IPS DF 6.9 (cell line): ENCODE results near the gene PDGFC.

Experiments
- DNase-seq: peaks from one replicate; pipeline ENCODE4 v3.0.0-alpha.2; 2013; ENCODE audit warnings: low read depth, low spot score
- H3K27ac ChIP-seq: one replicate; pipeline ENCODE4 v1.5.1; 2013; ENCODE audit warnings: low read length, control low read depth
- H3K27me3 ChIP-seq: 2 replicates; pipeline ENCODE4 v1.6.1; 2013; ENCODE audit warnings: mild to moderate bottlenecking, low read length; ENCODE audit not compliant: control insufficient read depth, insufficient read depth
- H3K36me3 ChIP-seq: 2 replicates; pipeline ENCODE4 v1.6.1; 2013; ENCODE audit warnings: low read length; ENCODE audit not compliant: control insufficient read depth, insufficient read depth
- H3K4me1 ChIP-seq: 2 replicates; pipeline ENCODE4 v1.6.1; 2013; ENCODE audit warnings: low read length; ENCODE audit not compliant: control insufficient read depth, insufficient read depth
- H3K4me3 ChIP-seq: 2 replicates; pipeline ENCODE4 v1.5.1; 2013; ENCODE audit warnings: mild to moderate bottlenecking, low read length
- H3K9me3 ChIP-seq: 2 replicates; pipeline ENCODE4 v1.6.1; 2013; ENCODE audit warnings: low read length, inconsistent platforms; ENCODE audit not compliant: control insufficient read depth, insufficient read depth
- WGBS: extraction: QIAGEN DNeasy Blood & Tissue Kit; methylation state at CpG from one replicate; pipeline ENCODE4 v1.1.7; 2013; ENCODE audit warnings: mixed read lengths, missing lambda C conversion rate; ENCODE audit not compliant: insufficient read length, insufficient coverage; 5-methylcytosine and 5-hydroxymethylcytosine counted together

The PDGFC gene

DNA sequence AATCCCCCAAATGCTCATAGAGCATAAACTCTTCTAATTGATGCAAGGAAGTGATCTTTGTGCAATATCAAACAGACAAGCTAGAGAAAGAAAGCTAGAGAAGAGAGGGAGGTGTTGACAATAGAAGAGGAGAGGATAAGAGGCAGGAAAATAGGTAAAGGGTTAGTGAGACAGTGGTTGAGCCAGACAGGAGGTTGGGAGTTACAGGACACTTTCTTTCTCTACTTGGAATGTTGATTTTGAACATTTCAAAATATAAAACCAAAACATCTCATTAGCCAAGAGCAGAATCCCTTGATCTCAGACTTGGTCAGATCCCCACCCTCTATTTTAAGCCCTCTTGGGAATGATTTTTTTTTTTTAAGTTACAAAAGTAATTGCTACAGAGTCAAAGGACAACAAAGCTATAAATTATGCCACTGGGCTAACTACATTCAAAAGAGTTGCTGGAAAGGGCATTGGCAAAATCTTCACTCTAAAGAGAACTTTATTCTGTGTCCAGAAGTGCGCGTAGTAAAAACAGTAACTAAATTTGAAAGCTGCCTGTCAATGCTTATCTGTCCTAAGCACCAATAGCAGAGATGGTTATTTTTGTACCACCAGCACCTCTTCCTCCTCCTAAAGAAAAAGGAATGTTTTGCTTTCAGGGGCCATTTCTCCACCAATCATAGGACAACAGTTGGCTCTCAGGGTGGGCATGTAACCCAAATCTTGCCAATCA lies 133.8 kb downstream of the PDGFC start:
- no peaks in the 10 kb centered on the region for H3K4me1 ChIP-seq
- no peaks in the 10 kb centered on the region for H3K27me3 ChIP-seq
- no peaks in the 10 kb centered on the region; the same call in 1 of the 2 replicates for H3K9me3 ChIP-seq
- no CpG with 5 or more reads among the region's 2 CpGs for WGBS
- no peak for DNase-seq
- no peak overlapping the region for H3K27ac ChIP-seq
- H3K36me3 ChIP-seq: no peaks in the 10 kb centered on the region
- H3K4me3 ChIP-seq: no peak overlapping the region

GRCh38 chr4:156832886-156833285 lies 138.7 kb downstream of the PDGFC start:
- no peak overlapping the region for H3K4me3 ChIP-seq
- no CpG with 5 or more reads among the region's 3 CpGs for WGBS
- no peaks in the 10 kb centered on the region for H3K36me3 ChIP-seq
- no peak for DNase-seq
- no peaks in the 10 kb centered on the region for H3K4me1 ChIP-seq
- H3K27me3 ChIP-seq: no peaks in the 10 kb centered on the region
- H3K27ac ChIP-seq: no peak overlapping the region
- H3K9me3 ChIP-seq: no peaks in the 10 kb centered on the region

DNA sequence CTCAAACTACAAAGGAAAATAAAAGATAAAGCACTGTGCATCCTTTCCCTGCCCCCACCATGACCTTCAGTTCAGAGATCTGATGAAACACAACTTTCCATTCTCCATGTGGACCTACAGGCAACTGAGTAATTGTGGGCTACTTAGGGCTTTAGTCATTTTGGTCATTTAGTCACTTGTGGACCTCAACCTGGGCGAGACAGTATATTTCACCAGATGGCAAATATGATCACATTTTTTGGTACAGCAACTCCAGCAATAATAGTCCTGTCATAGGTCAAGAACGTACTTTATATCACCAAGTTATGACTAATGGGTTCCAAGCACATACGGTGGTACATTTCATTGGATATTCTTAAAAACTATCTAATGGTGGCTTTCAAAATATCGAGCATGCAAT lies 141.2 kb downstream of the PDGFC start:
- Histone ChIP-seq H3K4me3 (no peak overlapping the region), H3K27me3 (no peaks in the 10 kb centered on the region), H3K27ac (no peak overlapping the region), H3K36me3 (no peaks in the 10 kb centered on the region), H3K4me1 (no peaks in the 10 kb centered on the region), H3K9me3 (no peaks in the 10 kb centered on the region)
- no CpG with 5 or more reads among the region's 4 CpGs for WGBS
- no peak for DNase-seq

DNA sequence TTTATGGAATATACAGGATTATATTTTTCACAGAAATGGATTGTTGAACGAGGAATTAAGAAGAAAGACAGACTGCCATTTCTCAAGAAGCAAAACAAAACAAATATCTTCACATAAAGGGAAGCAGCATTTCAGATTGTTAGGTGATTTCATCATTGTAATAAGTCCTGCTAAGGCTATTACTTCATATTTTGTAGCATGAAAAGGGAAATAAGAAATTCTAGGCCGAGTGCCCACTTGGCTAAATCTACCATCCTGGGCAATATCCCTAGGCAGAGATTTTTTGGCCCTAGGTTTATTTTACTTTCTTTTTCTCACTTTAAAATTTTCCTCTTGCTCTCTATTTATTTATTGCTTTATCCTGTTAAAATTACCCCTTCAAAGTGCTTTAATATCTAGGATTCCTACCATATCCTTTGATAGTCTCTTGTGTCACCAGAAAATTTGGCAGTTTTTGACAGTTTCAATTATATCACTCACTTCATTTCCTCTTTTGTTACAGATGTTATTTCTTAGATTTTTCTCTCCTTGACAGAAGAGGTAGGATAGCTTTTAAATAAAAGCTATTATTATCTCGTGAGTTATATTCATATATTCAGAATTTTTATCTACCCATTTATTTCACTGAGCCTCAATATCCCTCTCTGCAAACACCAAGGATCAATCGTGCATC lies 142.3 kb downstream of the PDGFC start:
- H3K4me3 ChIP-seq: no peak overlapping the region
- no peak for DNase-seq
- no peaks in the 10 kb centered on the region for H3K36me3 ChIP-seq
- no peaks in the 10 kb centered on the region for H3K4me1 ChIP-seq
- no CpG with 5 or more reads among the region's 4 CpGs for WGBS
- no peaks in the 10 kb centered on the region for H3K27me3 ChIP-seq
- H3K27ac ChIP-seq: no peak overlapping the region
- no peaks in the 10 kb centered on the region for H3K9me3 ChIP-seq

DNA sequence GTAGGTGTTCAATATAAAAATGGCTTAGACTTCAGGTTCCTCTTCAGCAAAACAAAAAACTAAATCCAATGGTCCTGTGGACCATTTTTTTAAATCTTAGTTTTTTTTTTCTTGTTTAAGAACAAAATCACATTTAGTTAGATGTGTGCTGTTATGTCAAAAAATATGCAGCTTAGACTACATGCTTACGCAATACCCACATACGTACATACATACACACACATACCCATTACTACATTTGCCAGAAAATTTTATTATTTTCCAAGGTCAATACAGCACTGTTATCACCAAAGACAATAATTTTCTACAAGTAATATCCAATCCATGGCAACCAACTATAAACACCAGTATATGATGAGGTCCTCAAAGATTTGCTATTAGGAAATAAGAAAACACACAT lies 144.1 kb downstream of the PDGFC start:
- Histone ChIP-seq H3K27me3 (no peaks in the 10 kb centered on the region), H3K27ac (no peak overlapping the region), H3K36me3 (no peaks in the 10 kb centered on the region), H3K4me1 (no peaks in the 10 kb centered on the region), H3K4me3 (no peak overlapping the region), H3K9me3 (no peaks in the 10 kb centered on the region)
- DNase-seq: no peak
- WGBS: 100% methylated on average over 1 of the region's 2 CpGs

DNA sequence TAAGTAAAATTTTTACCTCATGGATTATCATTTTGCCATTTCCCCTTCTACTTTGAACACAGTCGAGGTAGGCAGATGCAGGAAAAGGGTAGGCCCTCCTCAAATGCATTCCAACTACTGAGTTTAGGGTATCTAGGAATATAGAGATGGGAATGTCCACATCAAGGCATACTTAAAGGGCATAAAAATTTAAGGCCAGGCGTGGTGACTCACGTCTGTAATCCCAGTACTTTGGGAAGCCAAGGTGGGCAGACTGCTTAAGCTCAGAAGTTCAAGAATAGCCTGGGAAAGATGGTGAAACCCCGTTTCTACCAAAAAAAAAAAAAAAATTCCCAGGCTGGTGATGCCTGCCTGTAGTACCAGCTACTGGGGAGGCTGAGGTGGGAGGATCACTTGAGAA lies 146.5 kb downstream of the PDGFC start:
- Histone ChIP-seq H3K36me3 (no peaks in the 10 kb centered on the region), H3K4me1 (no peaks in the 10 kb centered on the region), H3K9me3 (no peaks in the 10 kb centered on the region), H3K27ac (no peak overlapping the region), H3K4me3 (no peak overlapping the region), H3K27me3 (no peaks in the 10 kb centered on the region)
- DNase-seq: no peak
- WGBS: no CpG with 5 or more reads among the region's 4 CpGs

DNA sequence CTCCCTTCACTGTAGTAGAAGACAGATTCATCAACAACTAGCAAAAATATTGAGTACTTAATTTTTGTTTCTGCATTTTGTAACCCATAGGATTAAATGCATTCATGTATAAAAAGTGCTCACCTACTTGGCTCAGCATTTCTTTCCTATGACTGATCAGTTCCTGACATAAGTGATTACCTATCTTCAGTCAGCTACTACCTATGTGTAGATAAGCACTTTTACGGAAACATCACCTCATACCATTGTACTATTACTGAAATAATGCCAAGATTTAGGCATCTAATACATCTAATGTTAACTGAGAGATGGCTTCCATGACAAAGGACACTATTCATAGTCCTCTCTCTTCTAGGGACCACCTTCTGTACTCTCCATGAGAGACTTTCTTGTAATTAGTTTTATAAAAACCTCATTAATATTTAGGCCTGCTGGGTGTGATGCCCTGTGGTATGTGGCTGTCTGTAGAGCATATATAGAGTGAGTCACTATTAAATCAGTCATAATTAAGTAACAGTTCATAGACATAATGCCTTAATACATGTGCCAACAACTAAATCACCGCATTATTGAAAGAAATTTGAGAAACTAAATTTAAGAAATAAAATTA lies 147.0 kb downstream of the PDGFC start:
- H3K27ac ChIP-seq: no peak overlapping the region
- DNase-seq: no peak
- WGBS: no CpG with 5 or more reads among the region's 2 CpGs
- H3K27me3 ChIP-seq: no peaks in the 10 kb centered on the region
- H3K4me1 ChIP-seq: no peaks in the 10 kb centered on the region
- H3K4me3 ChIP-seq: no peak overlapping the region
- H3K9me3 ChIP-seq: no peaks in the 10 kb centered on the region
- no peaks in the 10 kb centered on the region for H3K36me3 ChIP-seq

DNA sequence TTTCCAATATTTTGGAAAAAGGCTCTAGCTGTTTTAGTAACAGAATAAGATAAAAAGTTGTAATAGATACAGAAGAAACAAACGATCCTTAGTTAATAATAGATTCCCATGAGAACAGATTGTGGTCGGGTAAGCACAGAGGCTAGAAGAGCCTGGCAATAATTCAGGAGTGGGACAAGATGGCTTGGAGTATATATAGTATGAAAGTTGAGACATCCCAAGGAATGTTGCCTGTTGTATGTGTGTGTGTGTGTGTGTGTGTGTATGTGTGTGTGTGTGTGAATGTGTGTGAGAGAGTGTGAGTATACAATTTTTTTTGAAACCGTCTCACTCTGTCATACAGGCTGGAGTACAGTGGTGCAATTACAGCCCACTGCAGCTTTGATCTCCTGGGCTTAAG lies 150.7 kb downstream of the PDGFC start:
- Histone ChIP-seq H3K36me3 (no peaks in the 10 kb centered on the region), H3K27me3 (no peaks in the 10 kb centered on the region), H3K9me3 (no peaks in the 10 kb centered on the region), H3K4me3 (no peak overlapping the region), H3K4me1 (no peaks in the 10 kb centered on the region), H3K27ac (no peak overlapping the region)
- no peak for DNase-seq
- no CpG with 5 or more reads among the region's 3 CpGs for WGBS

GRCh38 chr4:156816360-156816755 lies 155.2 kb downstream of the PDGFC start:
- WGBS: no CpG with 5 or more reads among the region's 2 CpGs
- H3K4me3 ChIP-seq: no peak overlapping the region
- DNase-seq: no peak

GRCh38 chr4:156815717-156816359 lies 155.8 kb downstream of the PDGFC start:
- DNase-seq: no peak
- Histone ChIP-seq H3K4me3 (no peak overlapping the region), H3K4me1 (no peaks in the 10 kb centered on the region), H3K36me3 (no peaks in the 10 kb centered on the region), H3K9me3 (no peaks in the 10 kb centered on the region), H3K27ac (no peak overlapping the region), H3K27me3 (no peaks in the 10 kb centered on the region)
- no CpG with 5 or more reads among the region's 4 CpGs for WGBS

More at GRCh38 chr4:156816360-156816755, 155.2 kb downstream of the PDGFC start:
- no peaks in the 10 kb centered on the region for H3K9me3 ChIP-seq
- H3K27me3 ChIP-seq: no peaks in the 10 kb centered on the region
- no peaks in the 10 kb centered on the region for H3K4me1 ChIP-seq
- H3K36me3 ChIP-seq: no peaks in the 10 kb centered on the region
- no peak overlapping the region for H3K27ac ChIP-seq
